Keratinocyte (primary cell): ENCODE results near the gene VPS18.

ENCODE experiments used
- EZH2 ChIP-seq: IDR thresholded peaks from one replicate; pipeline ENCODE4 v1.6.1; 2012; ENCODE audit warnings: inconsistent platforms, mild to moderate bottlenecking, low read length, moderate library complexity
- TF ChIP-seq, protein P1 (sequence below), 3 experiments: IDR thresholded peaks in 1 of 3; conservative IDR thresholded peaks in 1 of 3; optimal IDR thresholded peaks in 1 of 3; 2 replicates in 2 of 3; 3 replicates in 1 of 3; pipeline versions ENCODE3 to v1.5.1; 2011; ENCODE audit warnings: low read length in 3 of 3, mild to moderate bottlenecking in 3 of 3, moderate library complexity in 2 of 3, control low read depth in 1 of 3, inconsistent platforms in 1 of 3; ENCODE audit not compliant: insufficient read depth in 2 of 3; ENCODE audit errors: extremely low read depth in 1 of 3

DNA sequence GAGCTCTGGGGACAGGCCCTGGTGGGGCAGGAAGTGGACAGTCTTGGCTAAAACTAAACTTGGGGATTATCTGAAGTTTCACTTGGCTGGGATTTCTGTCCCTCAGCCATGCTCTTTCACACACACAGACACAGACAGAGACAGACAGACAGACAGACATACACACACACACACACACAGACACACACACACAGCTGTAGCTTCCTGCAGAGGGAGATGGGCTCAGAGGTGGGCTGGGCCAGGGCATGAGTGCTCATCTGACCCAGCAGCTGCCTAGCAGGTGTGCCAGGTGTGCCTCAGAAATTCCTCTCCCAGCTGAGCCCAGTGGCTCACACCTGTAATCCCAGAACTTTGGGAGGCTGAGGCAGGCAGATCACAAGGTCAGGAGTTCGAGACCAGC, 23.5 kb upstream of the VPS18 start:
- TF ChIP-seq, protein P1, sequence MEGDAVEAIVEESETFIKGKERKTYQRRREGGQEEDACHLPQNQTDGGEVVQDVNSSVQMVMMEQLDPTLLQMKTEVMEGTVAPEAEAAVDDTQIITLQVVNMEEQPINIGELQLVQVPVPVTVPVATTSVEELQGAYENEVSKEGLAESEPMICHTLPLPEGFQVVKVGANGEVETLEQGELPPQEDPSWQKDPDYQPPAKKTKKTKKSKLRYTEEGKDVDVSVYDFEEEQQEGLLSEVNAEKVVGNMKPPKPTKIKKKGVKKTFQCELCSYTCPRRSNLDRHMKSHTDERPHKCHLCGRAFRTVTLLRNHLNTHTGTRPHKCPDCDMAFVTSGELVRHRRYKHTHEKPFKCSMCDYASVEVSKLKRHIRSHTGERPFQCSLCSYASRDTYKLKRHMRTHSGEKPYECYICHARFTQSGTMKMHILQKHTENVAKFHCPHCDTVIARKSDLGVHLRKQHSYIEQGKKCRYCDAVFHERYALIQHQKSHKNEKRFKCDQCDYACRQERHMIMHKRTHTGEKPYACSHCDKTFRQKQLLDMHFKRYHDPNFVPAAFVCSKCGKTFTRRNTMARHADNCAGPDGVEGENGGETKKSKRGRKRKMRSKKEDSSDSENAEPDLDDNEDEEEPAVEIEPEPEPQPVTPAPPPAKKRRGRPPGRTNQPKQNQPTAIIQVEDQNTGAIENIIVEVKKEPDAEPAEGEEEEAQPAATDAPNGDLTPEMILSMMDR (optimal IDR thresholded peaks at IDR 0.05 in 1 of 3, IDR thresholded peaks at IDR 0.05 in 1 of 3, conservative IDR thresholded peaks at IDR 0.05 in 1 of 3; ENCODE audit: extremely low read depth in 1 of 3, insufficient read depth in 2 of 3, low read length in 3 of 3): no peak
- TF ChIP-seq EZH2: no peak
